ENCODE results near the gene STX19.
"Not testable (repeated sequence)": the region's sequence is repeated elsewhere in the genome, so short reads cannot be mapped to it uniquely, and the experiment has no call there.

The STX19 gene

GRCh38 chr3:93973131-93974126 lies 55.0 kb downstream of the STX19 start, which contains the start of gene PROS1:
Gene PROS1 (minus strand): TSS chr3:93973896. CDS start chr3:93973749, 147 bp downstream.
- no peak for TF ChIP-seq CTCF (IDR thresholded peaks at IDR 0.05; ENCODE audit: low read length, missing control alignments)
- peak; percentile 93 for DNase-seq (ENCODE audit: low read depth)
- H3K4me3 ChIP-seq (replicated peaks; ENCODE audit: low read depth, low read length), result peak within 1 kb of the TSS; percentile 75

DNA sequence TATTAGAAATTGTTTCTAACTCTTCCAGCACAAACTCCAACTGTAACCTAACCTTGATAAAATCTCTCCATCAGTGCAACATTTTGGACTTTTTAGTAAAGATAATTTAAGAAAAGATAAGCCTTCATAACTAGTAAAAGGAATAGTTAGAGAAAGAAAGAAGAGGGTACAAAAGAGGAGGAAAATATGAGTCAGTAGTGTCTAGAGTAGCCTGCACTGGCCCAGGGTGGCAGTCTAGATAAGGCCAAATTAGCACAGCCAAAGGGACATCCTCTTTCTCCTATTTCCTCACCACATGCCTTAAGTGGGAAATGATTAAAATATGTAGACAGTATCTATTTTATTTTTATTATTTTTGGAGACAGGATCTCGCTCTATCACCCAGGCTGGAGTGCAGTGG lies 58.4 kb downstream of the STX19 start:
- H3K4me3 ChIP-seq (replicated peaks; ENCODE audit: low read depth, low read length), result no peak overlapping the region
- no peak for DNase-seq (ENCODE audit: low read depth)
- no peak for TF ChIP-seq CTCF (IDR thresholded peaks at IDR 0.05; ENCODE audit: low read length, missing control alignments)

GRCh38 chr3:93969443-93969842 lies 59.0 kb downstream of the STX19 start:
- TF ChIP-seq CTCF (IDR thresholded peaks at IDR 0.05; ENCODE audit: low read length, missing control alignments), result no peak
- no peak overlapping the region for H3K4me3 ChIP-seq (replicated peaks; ENCODE audit: low read depth, low read length)
- DNase-seq (ENCODE audit: low read depth), result peak; percentile 60

- not testable (repeated sequence) for DNase-seq (ENCODE audit: low read depth); H3K4me3 ChIP-seq (replicated peaks; ENCODE audit: low read depth, low read length)
These were observed 63.3 kb downstream of the STX19 start for GRCh38 chr3:93965106-93965505.
